IPS-20b (cell line): ENCODE results near the gene DHX15.
A peak's percentile ranks its signal among the peaks of the same experiment; 100 is the strongest.

Experiments used
- H3K27ac ChIP-seq: one replicate; pipeline ENCODE4 v1.5.1; 2013; ENCODE audit warnings: low read length
- H3K27me3 ChIP-seq: 2 replicates; pipeline ENCODE4 v1.6.1; 2013; ENCODE audit warnings: mild to moderate bottlenecking, low read length, inconsistent platforms; ENCODE audit not compliant: insufficient read depth
- H3K36me3 ChIP-seq: 2 replicates; pipeline ENCODE4 v1.6.1; 2013; ENCODE audit warnings: low read depth, mild to moderate bottlenecking, inconsistent platforms, low read length, moderate library complexity; ENCODE audit not compliant: insufficient read depth
- H3K4me1 ChIP-seq: 2 replicates; pipeline ENCODE4 v1.6.1; 2013; ENCODE audit warnings: mild to moderate bottlenecking, control low read depth, inconsistent platforms, low read length, moderate library complexity; ENCODE audit not compliant: insufficient read depth
- H3K4me3 ChIP-seq: 2 replicates; pipeline ENCODE4 v1.5.1; 2013; ENCODE audit warnings: mild to moderate bottlenecking, low read length, inconsistent platforms
- H3K9ac ChIP-seq: 2 replicates; pipeline ENCODE4 v1.6.1; 2013; ENCODE audit warnings: low read depth, mild to moderate bottlenecking, inconsistent platforms, low read length, moderate library complexity
- H3K9me3 ChIP-seq: 2 replicates; pipeline ENCODE4 v1.6.1; 2013; ENCODE audit warnings: mild to moderate bottlenecking, low read depth, low read length, inconsistent platforms; ENCODE audit not compliant: insufficient read depth

DHX15 gene

DNA sequence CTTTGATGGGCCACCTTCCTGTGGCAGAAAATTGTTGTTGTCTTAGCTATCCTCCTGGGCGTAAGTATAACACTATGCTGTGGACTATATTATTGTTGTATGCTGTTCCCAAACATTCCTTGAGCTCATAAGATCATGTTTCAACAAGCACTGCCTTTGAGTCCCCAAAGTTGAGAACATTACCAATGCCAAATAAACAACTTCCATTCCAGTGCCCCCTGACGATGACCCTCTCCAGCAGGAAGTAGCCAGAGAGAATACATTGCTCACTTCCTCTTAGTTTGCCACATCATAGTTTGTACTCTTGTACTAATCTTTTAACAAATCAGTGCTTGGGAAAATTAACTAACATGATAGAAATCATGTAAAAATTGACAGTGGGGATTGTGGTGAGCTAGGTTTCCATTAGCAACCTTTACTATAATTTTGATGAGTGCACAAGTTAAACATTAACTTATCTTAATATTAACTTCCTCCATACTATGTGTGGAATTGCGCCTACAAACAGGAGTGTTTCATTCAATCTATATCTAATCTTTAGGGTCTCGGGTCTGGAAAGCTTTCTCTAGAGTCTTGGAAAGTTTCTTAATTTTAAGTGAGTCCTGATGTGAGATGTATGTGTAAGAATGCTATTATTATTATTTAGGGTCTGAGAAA lies 20.3 kb upstream of the DHX15 start:
- no peak overlapping the region for H3K27ac ChIP-seq
- H3K9ac ChIP-seq: no peak overlapping the region
- H3K27me3 ChIP-seq: no peaks in the 10 kb centered on the region
- no peaks in the 10 kb centered on the region for H3K9me3 ChIP-seq
- no peak overlapping the region for H3K4me3 ChIP-seq
- H3K4me1 ChIP-seq: no peaks in the 10 kb centered on the region
- H3K36me3 ChIP-seq: no peaks in the 10 kb centered on the region

DNA sequence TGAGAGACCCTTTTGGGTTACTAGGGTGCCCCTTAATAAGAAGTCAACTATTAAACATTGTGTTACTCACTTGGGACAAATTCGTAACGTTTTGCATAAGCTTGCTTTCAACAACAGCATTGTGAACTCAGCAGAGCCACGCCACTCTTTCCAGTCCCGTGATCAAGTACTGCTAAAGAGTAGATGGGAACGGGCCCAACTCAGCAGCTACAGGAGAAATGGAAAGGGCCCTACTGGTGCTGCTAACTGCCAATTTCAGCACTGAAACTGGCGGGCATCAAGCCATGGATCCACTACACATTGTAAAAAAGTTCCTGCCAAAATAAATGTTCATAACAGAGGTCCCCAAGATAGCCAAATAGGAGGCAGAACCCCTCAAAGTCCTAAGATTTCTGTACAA lies 19.0 kb upstream of the DHX15 start:
- Histone ChIP-seq H3K36me3 (no peaks in the 10 kb centered on the region), H3K27ac (no peak overlapping the region), H3K27me3 (no peaks in the 10 kb centered on the region)

DNA sequence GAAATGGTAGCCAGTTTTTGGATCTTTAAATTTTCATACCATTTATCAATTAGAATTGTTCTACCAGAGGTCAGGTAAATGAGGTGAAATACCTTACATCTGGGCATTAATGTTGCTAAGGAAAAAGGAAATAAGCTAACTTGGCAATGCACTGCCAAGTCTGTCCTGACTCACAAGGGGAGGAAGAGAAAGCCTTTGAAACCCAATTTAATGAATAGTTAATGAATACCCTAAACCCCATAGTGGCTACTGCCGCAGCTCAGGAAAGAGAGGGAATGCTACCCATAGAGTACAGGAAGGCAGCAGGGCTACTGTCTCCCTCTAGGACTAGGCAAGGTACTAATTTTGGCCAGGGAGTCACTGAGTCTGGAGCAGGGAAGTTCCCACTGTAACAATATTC lies 16.8 kb upstream of the DHX15 start:
- Histone ChIP-seq H3K27me3 (no peaks in the 10 kb centered on the region), H3K9me3 (no peaks in the 10 kb centered on the region), H3K9ac (no peak overlapping the region), H3K4me3 (no peak overlapping the region), H3K4me1 (no peaks in the 10 kb centered on the region; the same call in 1 of the 2 replicates), H3K36me3 (no peaks in the 10 kb centered on the region), H3K27ac (no peak overlapping the region)

More for the DNA sequence above, 19.0 kb upstream of the DHX15 start:
- Histone ChIP-seq H3K4me1 (no peaks in the 10 kb centered on the region), H3K9ac (no peak overlapping the region), H3K4me3 (no peak overlapping the region), H3K9me3 (no peaks in the 10 kb centered on the region)

DNA sequence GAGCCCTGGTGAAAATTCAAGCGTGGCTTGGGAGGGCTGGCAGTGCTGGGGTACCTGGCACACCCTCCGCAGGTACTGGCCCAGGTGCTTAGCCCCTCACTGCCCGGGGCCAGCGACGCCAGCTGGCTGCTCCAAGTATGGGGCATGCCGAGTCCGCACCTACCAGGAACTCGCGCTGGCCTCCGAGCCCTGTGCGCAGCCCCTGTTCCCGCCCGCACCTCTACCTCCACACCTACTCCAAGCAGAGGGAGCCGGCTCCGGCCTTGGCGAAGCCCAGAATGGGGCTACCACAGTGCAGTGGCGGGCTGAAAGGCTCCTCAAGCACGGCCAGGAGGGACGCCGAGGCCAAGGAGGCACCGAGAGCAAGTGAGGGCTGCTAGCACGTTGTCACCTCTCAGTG lies 14.9 kb upstream of the DHX15 start:
- no peak overlapping the region for H3K27ac ChIP-seq
- H3K27me3 ChIP-seq: no peaks in the 10 kb centered on the region

DNA sequence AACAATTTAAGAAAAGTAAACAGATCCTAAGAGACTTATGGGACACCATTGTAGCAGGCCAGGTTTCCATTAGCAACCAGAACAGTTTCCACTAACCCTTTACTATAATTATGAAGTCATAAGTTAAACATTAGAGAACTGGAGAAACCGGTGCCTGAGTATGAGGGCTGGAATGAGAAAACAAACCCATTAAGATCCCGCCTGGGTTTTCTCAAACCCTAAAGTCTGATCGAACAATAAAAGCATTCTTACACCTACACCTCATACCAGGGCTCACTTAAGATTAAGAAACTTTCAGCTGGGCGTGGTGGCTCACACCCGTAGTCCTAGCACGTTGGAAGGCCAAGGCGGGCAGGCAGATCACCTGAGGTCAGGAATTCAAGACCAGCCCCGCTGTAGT lies 13.7 kb upstream of the DHX15 start:
- Histone ChIP-seq H3K27ac (no peak overlapping the region), H3K4me1 (peaks cover 6% of the 10 kb centered on the region; the same call in 1 of the 2 replicates), H3K27me3 (no peaks in the 10 kb centered on the region), H3K36me3 (no peaks in the 10 kb centered on the region), H3K9ac (no peak overlapping the region), H3K4me3 (no peak overlapping the region), H3K9me3 (no peaks in the 10 kb centered on the region)

More for the DNA sequence above, 14.9 kb upstream of the DHX15 start:
- Histone ChIP-seq H3K9ac (no peak overlapping the region), H3K4me3 (no peak overlapping the region), H3K36me3 (no peaks in the 10 kb centered on the region), H3K9me3 (no peaks in the 10 kb centered on the region), H3K4me1 (peaks cover 6% of the 10 kb centered on the region; the same call in 1 of the 2 replicates)

DNA sequence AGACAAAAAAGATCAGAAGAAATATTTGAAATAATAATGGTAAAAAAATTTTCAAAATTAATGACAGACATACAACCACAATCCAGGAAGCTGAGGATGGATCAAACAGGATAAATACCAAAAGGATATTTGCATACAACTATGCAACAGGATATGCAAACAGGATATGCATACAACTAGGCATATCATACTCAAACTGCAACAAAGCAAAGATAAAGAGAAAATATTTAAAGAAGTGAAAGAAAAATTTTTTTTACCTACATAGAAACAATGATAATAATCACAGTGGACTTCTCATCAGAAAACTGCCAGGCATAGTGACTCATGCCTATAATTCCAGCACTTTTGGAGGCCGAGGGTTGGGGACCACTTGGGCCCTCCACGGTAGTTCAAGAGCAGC lies 11.3 kb upstream of the DHX15 start:
- Histone ChIP-seq H3K9ac (no peak overlapping the region), H3K4me3 (no peak overlapping the region), H3K36me3 (no peaks in the 10 kb centered on the region), H3K27ac (no peak overlapping the region), H3K4me1 (peaks cover 6% of the 10 kb centered on the region; the same call in 1 of the 2 replicates), H3K27me3 (no peaks in the 10 kb centered on the region), H3K9me3 (peaks cover 1% of the 10 kb centered on the region; the same call in 1 of the 2 replicates)

DNA sequence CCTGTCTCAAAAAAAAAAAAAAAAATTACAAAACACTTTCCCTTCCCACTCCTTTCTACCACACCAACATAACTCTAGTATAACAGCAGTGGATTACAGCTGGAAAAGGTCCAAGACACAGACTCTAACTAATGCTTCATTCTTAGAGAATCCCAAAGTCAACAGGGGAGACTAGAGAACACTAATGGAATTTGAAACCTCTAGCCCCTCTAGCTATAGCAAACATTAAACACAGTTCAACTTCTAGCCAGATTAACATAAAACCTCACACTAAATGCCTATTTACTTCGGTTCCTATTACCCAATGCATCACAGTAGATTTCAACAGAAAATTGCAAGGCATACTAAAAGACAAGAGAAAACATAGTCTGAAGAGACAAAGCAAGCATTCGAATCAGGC lies 10.5 kb upstream of the DHX15 start:
- H3K9ac ChIP-seq: no peak overlapping the region
- H3K4me1 ChIP-seq: peaks cover 6% of the 10 kb centered on the region; the same call in 1 of the 2 replicates

DNA sequence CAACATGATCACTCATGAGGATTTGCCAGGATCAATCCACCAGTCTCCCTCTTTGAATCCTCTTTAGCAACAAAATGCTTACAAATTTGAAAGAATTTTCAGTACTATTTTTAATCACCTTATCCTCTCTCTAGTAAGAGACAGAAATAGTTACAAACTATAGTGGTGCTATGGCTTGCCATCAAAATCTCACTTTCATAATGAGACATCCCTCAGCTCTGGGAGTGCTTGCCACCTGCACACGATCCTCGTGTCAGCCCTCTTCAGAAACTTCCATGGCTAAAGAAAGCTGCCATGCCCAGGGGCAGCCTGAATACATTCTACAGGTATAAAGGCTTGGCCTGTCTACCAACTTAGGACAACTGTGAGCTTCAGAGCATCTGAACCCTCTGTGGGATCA lies 5.1 kb upstream of the DHX15 start:
- H3K4me3 ChIP-seq: no peak overlapping the region
- no peak overlapping the region for H3K9ac ChIP-seq
- H3K36me3 ChIP-seq: no peaks in the 10 kb centered on the region
- H3K9me3 ChIP-seq: peaks cover 16% of the 10 kb centered on the region
- no peaks in the 10 kb centered on the region for H3K27me3 ChIP-seq
- no peak overlapping the region for H3K27ac ChIP-seq
- H3K4me1 ChIP-seq: no peaks in the 10 kb centered on the region

More for the DNA sequence above, 10.5 kb upstream of the DHX15 start:
- Histone ChIP-seq H3K27ac (no peak overlapping the region), H3K9me3 (peaks cover 8% of the 10 kb centered on the region), H3K4me3 (no peak overlapping the region), H3K36me3 (no peaks in the 10 kb centered on the region), H3K27me3 (no peaks in the 10 kb centered on the region)

DNA sequence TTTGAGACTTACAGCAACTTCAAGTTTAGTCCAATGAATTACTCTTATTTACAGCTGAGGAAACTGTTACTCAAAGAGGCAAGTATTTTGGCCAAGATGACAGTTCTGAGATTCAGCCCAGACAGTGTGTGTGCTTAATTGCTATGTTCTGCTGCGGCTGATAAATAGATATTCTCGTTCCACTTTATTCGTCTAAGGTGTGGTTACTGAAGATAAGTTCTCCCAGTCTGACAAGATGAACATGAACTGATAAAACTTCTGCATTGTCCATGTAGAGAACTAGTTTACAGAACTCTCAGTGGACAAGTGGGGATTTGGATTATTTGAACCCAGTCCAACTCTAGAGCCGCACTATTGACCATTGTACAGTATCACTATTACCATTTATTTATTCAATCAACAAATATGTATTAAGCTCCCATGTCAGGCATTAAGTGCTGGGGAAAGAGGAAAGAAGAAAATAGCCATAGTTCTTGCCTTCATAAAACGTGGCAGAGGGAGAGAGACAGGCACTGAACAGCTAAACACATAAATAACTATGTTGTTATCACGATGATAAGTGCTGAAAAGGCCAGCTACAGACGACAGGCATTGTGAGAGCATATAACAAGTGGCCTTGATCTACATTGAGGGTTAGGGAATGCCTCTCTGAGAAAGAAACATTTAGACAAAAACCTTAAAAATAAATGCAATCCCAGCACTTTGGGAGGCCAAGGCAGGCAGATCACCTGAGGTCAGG lies 4.0 kb upstream of the DHX15 start:
- Histone ChIP-seq H3K27ac (no peak overlapping the region), H3K27me3 (no peaks in the 10 kb centered on the region), H3K4me1 (no peaks in the 10 kb centered on the region), H3K9me3 (peaks cover 16% of the 10 kb centered on the region), H3K36me3 (no peaks in the 10 kb centered on the region), H3K9ac (no peak overlapping the region), H3K4me3 (no peak overlapping the region)

DNA sequence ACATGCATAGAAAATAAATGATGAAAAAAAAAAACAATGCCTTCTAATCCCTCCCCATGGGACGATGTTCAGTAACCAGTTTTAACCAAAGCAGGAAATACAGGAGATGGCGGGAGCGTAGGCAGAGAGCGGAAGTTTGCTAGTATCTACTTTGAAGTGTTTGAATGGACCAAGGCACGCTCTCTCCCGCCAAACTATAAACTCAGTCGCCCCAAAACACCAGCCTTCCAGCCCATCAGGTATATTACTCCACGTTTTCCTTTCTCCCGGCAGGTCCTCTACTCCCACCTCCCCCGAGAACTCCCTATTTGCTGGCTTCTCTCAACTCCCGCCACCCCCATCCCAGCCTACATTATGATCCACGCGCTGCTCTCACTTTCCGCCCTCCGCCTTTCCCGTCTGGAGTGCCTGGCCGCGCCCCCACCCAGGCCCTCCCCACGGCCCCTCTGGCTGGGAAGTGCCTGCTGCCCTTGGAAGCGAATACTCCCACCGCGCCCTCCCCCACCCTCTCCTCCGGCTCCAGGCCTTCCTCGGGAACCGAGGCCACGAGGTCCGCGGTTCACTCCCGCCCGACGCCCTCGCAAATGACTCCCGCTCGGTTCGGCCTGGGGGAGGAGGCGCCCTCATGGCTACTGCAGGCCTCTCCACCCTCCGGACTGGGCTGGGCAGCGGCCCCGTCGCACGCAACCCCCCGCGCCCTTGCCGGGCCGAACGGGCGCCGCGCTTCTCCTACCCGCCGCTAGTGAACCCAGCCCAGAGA lies 723 bp downstream of the DHX15 start:
- peak overlapping the region; percentile 100 for H3K9ac ChIP-seq
- H3K27me3 ChIP-seq: no peaks in the 10 kb centered on the region
- peaks cover 6% of the 10 kb centered on the region; the same call in 1 of the 2 replicates for H3K4me1 ChIP-seq
- peak overlapping the region; percentile 97 for H3K27ac ChIP-seq
- peaks cover 40% of the 10 kb centered on the region for H3K36me3 ChIP-seq
- no peaks in the 10 kb centered on the region for H3K9me3 ChIP-seq
- peak overlapping the region; percentile 94 for H3K4me3 ChIP-seq

DNA sequence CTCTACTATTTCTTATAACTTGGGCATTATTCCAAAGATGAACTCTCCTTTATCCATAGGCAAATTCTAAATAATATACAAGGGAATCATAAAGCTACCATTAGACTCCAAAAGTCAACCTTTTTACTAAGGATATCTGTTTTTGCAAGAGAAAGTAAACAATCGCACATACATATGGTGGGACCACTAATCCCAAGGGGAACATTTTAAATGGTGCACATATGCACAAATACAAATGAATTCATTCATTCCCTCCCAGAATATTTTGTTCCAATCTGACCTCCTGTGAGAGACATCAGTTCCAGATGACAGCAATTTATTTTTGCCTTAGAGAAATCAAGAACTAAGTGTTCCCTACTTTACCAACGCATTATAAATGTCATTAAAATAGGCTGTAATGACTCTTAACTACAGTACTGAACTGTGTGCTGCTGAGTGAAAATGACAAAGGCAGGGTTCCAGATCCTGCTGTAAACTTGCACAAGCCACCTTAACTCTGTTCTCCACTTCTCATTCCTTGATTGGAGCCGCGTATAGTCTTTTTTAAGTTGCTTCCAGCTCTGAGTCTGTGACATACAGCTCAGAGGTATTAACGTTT lies 2.0 kb downstream of the DHX15 start:
- no peaks in the 10 kb centered on the region for H3K27me3 ChIP-seq
- peaks cover 52% of the 10 kb centered on the region for H3K36me3 ChIP-seq
- H3K9me3 ChIP-seq: no peaks in the 10 kb centered on the region
- H3K9ac ChIP-seq: peak overlapping the region; percentile 100; the same call in 1 of the 2 replicates
- peaks cover 12% of the 10 kb centered on the region for H3K4me1 ChIP-seq
- no peak overlapping the region for H3K27ac ChIP-seq
- H3K4me3 ChIP-seq: peak overlapping the region; percentile 94
